HepG2 (cell line): Measurements from ENCODE around the gene LEAP2. TPM values are rescaled to one million over a fixed set of nuclear protein-coding genes. Genes with fewer than 3 reads are reported as not detected.

Experiments
- ATF7-NPFF ChIP-seq: sonication (generic); formaldehyde crosslinking; IDR thresholded peaks from 2 replicates; pipeline ENCODE4 v1.8.1; 2023; ENCODE audit warnings: mild to moderate bottlenecking, low read depth, missing genetic modification reagents, moderate library complexity
- RFX1 ChIP-seq: fragments of 450-650 bp; IDR thresholded peaks from 2 replicates; pipeline ENCODE4 v1.6.1; 2017
- SP1 ChIP-seq, 2 experiments: fragments of 450-650 bp in 1 of 2; sonication (generic) in 1 of 2; formaldehyde crosslinking in 1 of 2; IDR thresholded peaks; 2 replicates each; pipeline versions ENCODE4 v1.4.0 to v1.6.1; 2016 to 2020; ENCODE audit warnings: missing genetic modification reagents in 1 of 2
- SRSF9 ChIP-seq: fragments of 200-400 bp; formaldehyde crosslinking; IDR thresholded peaks from 2 replicates; pipeline ENCODE4 v1.6.1; 2018; ENCODE audit warnings: borderline replicate concordance, mild to moderate bottlenecking, low read depth, low read length; ENCODE audit not compliant: insufficient read depth, poor library complexity, severe bottlenecking
- WIZ ChIP-seq: sonication (generic); formaldehyde crosslinking; IDR thresholded peaks from 2 replicates; pipeline ENCODE4 v1.5.1; 2020; ENCODE audit warnings: mild to moderate bottlenecking, missing genetic modification reagents
- YY1 ChIP-seq: IDR thresholded peaks from 2 replicates; pipeline ENCODE4 v1.6.1; 2011; ENCODE audit warnings: low read length, low read depth, moderate library complexity, mild to moderate bottlenecking; ENCODE audit not compliant: insufficient read depth, insufficient replicate concordance
- ZNF234 ChIP-seq: sonication (generic); formaldehyde crosslinking; conservative IDR thresholded peaks from 2 replicates; pipeline ENCODE4 v1.5.1; 2020; ENCODE audit warnings: mild to moderate bottlenecking, missing genetic modification reagents
- ZNF326 ChIP-seq: sonication (generic); formaldehyde crosslinking; IDR thresholded peaks from 2 replicates; pipeline ENCODE4 v1.4.0; 2020; ENCODE audit warnings: missing genetic modification reagents, borderline replicate concordance
- ZSCAN12 ChIP-seq: sonication (generic); formaldehyde crosslinking; IDR thresholded peaks from 2 replicates; pipeline ENCODE4 v1.9.0; 2021; ENCODE audit warnings: mild to moderate bottlenecking, missing genetic modification reagents
- polyA plus RNA-seq, 8 experiments: library from polyadenylated mRNA; depleted of rRNA in 3 of 8; stranded (reverse) in 7 of 8; unstranded in 1 of 8; fragments of >200 nt; fragmentation: Illumina TruSeq in 4 of 8; extraction: Trizol in 4 of 8; gene quantifications; 2 replicates each; pipeline versions ENCODE4 v1.2.1 to v1.2.3, GENCODE V29; 2011 to 2016; ENCODE audit warnings: low read depth in 4 of 8, missing spikeins in 1 of 8, mixed read lengths in 1 of 8; ENCODE audit not compliant: insufficient read depth in 1 of 8
- total RNA-seq, 5 experiments: library from RNA; depleted of rRNA; stranded (reverse); fragments of >200 nt; fragmentation: Illumina TruSeq; extraction: Trizol; gene quantifications; 2 replicates each; pipeline ENCODE4 v1.2.3, GENCODE V29; 2016; ENCODE audit warnings: low read depth in 1 of 5
- TF ChIP-seq, protein P1 (sequence below): sonication (generic); formaldehyde crosslinking; IDR thresholded peaks from 2 replicates; pipeline ENCODE4 v1.4.0; 2020; ENCODE audit warnings: missing genetic modification reagents, borderline replicate concordance
- TF ChIP-seq, protein P2 (sequence below): sonication (generic); formaldehyde crosslinking; IDR thresholded peaks from 2 replicates; pipeline ENCODE4 v1.8.1; 2023; ENCODE audit warnings: mild to moderate bottlenecking, inconsistent platforms, moderate library complexity, missing genetic modification reagents, borderline replicate concordance
- TF ChIP-seq, protein P3 (sequence below): sonication (generic); formaldehyde crosslinking; IDR thresholded peaks from 2 replicates; pipeline ENCODE4 v1.8.1; 2022; ENCODE audit warnings: low read depth, mild to moderate bottlenecking, missing genetic modification reagents
- TF ChIP-seq, protein P4 (sequence below): sonication (generic); formaldehyde crosslinking; IDR thresholded peaks from 2 replicates; pipeline ENCODE4 v1.4.0; 2020; ENCODE audit warnings: missing genetic modification reagents

LEAP2 gene
- total and polyA plus RNA-seq, 2 of the 13 experiments (the other 11 are each of a cell fraction or from before 2014, with no cell fraction given): 23.9 to 51.9 TPM

DNA sequence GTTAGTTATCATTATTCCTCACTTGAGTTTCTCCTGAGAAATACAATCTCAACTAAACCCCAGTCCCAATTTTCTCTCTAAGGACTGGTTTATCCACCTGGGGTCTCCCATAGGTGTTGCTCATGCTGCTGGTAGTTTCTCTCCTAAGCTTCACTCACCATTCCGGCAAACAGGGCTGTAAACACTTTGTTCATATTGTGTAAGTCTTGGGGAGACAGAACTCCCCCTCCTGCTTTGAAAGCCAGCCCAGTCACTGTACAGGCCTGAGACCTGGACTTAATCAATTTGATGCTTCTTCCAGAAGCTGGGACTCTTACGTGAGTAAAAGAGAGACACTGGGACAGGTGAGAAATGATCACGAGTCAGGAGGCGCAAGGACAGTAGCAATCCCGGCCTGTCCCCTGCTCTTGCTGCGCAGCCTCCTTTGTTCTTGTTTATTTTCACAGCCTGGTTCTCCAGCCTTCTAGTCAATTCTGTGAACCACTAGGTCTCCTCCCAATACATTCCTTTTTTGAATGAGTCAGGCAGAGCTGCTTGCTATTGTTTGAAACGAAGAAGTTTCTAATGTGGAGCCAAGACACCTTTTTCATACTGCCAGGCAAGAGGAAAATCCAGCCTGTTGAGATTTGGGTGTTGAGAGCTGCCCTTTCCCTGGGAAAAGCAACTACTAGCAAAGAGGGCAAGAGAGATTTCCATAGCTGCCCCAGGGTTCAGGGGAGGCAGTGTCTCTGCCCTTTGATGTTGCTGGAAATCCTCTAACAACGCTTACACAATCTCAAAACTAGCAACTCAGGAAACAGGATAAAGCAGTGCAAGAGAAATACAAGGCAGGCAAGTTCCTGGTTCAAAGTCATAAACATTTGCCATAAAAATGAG, 33.8 kb upstream of the LEAP2 start (continued):
- TF ChIP-seq, protein P1, sequence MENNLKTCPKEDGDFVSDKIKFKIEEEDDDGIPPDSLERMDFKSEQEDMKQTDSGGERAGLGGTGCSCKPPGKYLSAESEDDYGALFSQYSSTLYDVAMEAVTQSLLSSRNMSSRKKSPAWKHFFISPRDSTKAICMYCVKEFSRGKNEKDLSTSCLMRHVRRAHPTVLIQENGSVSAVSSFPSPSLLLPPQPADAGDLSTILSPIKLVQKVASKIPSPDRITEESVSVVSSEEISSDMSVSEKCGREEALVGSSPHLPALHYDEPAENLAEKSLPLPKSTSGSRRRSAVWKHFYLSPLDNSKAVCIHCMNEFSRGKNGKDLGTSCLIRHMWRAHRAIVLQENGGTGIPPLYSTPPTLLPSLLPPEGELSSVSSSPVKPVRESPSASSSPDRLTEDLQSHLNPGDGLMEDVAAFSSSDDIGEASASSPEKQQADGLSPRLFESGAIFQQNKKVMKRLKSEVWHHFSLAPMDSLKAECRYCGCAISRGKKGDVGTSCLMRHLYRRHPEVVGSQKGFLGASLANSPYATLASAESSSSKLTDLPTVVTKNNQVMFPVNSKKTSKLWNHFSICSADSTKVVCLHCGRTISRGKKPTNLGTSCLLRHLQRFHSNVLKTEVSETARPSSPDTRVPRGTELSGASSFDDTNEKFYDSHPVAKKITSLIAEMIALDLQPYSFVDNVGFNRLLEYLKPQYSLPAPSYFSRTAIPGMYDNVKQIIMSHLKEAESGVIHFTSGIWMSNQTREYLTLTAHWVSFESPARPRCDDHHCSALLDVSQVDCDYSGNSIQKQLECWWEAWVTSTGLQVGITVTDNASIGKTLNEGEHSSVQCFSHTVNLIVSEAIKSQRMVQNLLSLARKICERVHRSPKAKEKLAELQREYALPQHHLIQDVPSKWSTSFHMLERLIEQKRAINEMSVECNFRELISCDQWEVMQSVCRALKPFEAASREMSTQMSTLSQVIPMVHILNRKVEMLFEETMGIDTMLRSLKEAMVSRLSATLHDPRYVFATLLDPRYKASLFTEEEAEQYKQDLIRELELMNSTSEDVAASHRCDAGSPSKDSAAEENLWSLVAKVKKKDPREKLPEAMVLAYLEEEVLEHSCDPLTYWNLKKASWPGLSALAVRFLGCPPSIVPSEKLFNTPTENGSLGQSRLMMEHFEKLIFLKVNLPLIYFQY (CRISPR knock-in tag): no peak; the same call in 1 of the 2 replicates
- TF ChIP-seq, protein P2, sequence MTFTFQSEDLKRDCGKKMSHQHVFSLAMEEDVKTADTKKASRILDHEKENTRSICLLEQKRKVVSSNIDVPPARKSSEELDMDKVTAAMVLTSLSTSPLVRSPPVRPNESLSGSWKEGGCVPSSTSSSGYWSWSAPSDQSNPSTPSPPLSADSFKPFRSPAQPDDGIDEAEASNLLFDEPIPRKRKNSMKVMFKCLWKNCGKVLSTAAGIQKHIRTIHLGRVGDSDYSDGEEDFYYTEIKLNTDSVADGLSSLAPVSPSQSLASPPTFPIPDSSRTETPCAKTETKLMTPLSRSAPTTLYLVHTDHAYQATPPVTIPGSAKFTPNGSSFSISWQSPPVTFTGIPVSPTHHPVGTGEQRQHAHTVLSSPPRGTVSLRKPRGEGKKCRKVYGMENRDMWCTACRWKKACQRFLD (CRISPR knock-in tag): no peak
- TF ChIP-seq ATF7-NPFF: 0 out of 2 replicates have a peak, but pooled peaks have one; percentile 23
- no peak for TF ChIP-seq YY1
- TF ChIP-seq, protein P3, sequence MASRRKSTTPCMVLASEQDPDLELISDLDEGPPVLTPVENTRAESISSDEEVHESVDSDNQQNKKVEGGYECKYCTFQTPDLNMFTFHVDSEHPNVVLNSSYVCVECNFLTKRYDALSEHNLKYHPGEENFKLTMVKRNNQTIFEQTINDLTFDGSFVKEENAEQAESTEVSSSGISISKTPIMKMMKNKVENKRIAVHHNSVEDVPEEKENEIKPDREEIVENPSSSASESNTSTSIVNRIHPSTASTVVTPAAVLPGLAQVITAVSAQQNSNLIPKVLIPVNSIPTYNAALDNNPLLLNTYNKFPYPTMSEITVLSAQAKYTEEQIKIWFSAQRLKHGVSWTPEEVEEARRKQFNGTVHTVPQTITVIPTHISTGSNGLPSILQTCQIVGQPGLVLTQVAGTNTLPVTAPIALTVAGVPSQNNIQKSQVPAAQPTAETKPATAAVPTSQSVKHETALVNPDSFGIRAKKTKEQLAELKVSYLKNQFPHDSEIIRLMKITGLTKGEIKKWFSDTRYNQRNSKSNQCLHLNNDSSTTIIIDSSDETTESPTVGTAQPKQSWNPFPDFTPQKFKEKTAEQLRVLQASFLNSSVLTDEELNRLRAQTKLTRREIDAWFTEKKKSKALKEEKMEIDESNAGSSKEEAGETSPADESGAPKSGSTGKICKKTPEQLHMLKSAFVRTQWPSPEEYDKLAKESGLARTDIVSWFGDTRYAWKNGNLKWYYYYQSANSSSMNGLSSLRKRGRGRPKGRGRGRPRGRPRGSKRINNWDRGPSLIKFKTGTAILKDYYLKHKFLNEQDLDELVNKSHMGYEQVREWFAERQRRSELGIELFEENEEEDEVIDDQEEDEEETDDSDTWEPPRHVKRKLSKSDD: no peak
- no peak for TF ChIP-seq SP1 (IDR thresholded peaks at IDR 0.05)
- no peak for TF ChIP-seq SP1 (CRISPR knock-in tag; IDR thresholded peaks at IDR 0.05)
- no peak for TF ChIP-seq SRSF9
- no peak for TF ChIP-seq ZNF326 (CRISPR knock-in tag)
- TF ChIP-seq ZNF234: no peak
- TF ChIP-seq, protein P4, sequence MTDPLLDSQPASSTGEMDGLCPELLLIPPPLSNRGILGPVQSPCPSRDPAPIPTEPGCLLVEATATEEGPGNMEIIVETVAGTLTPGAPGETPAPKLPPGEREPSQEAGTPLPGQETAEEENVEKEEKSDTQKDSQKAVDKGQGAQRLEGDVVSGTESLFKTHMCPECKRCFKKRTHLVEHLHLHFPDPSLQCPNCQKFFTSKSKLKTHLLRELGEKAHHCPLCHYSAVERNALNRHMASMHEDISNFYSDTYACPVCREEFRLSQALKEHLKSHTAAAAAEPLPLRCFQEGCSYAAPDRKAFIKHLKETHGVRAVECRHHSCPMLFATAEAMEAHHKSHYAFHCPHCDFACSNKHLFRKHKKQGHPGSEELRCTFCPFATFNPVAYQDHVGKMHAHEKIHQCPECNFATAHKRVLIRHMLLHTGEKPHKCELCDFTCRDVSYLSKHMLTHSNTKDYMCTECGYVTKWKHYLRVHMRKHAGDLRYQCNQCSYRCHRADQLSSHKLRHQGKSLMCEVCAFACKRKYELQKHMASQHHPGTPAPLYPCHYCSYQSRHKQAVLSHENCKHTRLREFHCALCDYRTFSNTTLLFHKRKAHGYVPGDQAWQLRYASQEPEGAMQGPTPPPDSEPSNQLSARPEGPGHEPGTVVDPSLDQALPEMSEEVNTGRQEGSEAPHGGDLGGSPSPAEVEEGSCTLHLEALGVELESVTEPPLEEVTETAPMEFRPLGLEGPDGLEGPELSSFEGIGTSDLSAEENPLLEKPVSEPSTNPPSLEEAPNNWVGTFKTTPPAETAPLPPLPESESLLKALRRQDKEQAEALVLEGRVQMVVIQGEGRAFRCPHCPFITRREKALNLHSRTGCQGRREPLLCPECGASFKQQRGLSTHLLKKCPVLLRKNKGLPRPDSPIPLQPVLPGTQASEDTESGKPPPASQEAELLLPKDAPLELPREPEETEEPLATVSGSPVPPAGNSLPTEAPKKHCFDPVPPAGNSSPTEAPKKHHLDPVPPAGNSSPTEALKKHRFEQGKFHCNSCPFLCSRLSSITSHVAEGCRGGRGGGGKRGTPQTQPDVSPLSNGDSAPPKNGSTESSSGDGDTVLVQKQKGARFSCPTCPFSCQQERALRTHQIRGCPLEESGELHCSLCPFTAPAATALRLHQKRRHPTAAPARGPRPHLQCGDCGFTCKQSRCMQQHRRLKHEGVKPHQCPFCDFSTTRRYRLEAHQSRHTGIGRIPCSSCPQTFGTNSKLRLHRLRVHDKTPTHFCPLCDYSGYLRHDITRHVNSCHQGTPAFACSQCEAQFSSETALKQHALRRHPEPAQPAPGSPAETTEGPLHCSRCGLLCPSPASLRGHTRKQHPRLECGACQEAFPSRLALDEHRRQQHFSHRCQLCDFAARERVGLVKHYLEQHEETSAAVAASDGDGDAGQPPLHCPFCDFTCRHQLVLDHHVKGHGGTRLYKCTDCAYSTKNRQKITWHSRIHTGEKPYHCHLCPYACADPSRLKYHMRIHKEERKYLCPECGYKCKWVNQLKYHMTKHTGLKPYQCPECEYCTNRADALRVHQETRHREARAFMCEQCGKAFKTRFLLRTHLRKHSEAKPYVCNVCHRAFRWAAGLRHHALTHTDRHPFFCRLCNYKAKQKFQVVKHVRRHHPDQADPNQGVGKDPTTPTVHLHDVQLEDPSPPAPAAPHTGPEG (CRISPR knock-in tag): 0 out of 2 replicates have a peak, but pooled peaks have one; percentile 6
- no peak for TF ChIP-seq ZSCAN12 (CRISPR knock-in tag)
- peak; percentile 65 for TF ChIP-seq WIZ (CRISPR knock-in tag)
- TF ChIP-seq RFX1: no peak
